ENCODE measurements around the gene HPSE2. TPM values are rescaled to one million over a fixed set of nuclear protein-coding genes. Genes with fewer than 3 reads are reported as not detected.
A peak's percentile ranks its signal among the peaks of the same experiment; 100 is the strongest.

The HPSE2 gene
- total RNA-seq, 1 experiment from 2014 or later = not detected

GRCh38 chr10:98416606-98417388, 818.9 kb downstream of the HPSE2 start:
- Histone ChIP-seq H3K36me3 (ENCODE audit: low read depth) (no peaks in the 10 kb centered on the region), H3K4me3 (no peak overlapping the region), H2AFZ (no peak overlapping the region), H3K4me2 (no peak overlapping the region), H3K4me1 (replicated peaks; ENCODE audit: insufficient read depth) (peaks cover 9% of the 10 kb centered on the region), H3K9me3 (ENCODE audit: insufficient read depth, low read depth) (no peaks in the 10 kb centered on the region), H3K9me2 (ENCODE audit: insufficient read depth) (no peaks in the 10 kb centered on the region), H4K20me1 (ENCODE audit: insufficient read depth) (no peaks in the 10 kb centered on the region), H3F3A (ENCODE audit: insufficient read depth, low read depth) (no peaks in the 10 kb centered on the region), H3K27me3 (ENCODE audit: insufficient read depth, low read depth) (no peaks in the 10 kb centered on the region), H3K27ac (no peak overlapping the region), H3K79me2 (ENCODE audit: low read depth) (peaks cover 10% of the 10 kb centered on the region)
- intact Hi-C loops (cut with micrococcal nuclease; ENCODE audit: unreplicated experiment) = loop anchor here (5.0 kb wide), 1 partner anchor 104 kb away; no protein-coding TSS in a partner anchor
- CTCF ChIA-PET = no interaction called here
- TF ChIP-seq EZH2 (IDR thresholded peaks at IDR 0.05; ENCODE audit: low read depth) = no peak
- TF ChIP-seq, protein P1, sequence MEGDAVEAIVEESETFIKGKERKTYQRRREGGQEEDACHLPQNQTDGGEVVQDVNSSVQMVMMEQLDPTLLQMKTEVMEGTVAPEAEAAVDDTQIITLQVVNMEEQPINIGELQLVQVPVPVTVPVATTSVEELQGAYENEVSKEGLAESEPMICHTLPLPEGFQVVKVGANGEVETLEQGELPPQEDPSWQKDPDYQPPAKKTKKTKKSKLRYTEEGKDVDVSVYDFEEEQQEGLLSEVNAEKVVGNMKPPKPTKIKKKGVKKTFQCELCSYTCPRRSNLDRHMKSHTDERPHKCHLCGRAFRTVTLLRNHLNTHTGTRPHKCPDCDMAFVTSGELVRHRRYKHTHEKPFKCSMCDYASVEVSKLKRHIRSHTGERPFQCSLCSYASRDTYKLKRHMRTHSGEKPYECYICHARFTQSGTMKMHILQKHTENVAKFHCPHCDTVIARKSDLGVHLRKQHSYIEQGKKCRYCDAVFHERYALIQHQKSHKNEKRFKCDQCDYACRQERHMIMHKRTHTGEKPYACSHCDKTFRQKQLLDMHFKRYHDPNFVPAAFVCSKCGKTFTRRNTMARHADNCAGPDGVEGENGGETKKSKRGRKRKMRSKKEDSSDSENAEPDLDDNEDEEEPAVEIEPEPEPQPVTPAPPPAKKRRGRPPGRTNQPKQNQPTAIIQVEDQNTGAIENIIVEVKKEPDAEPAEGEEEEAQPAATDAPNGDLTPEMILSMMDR (conservative IDR thresholded peaks at IDR 0.05) = no peak
- no TSS peak for BruUV-seq (replicated peaks)
- DNase-seq = no peak
- POLR2A ChIA-PET (ENCODE audit: unreplicated experiment) = no interaction called here

DNA sequence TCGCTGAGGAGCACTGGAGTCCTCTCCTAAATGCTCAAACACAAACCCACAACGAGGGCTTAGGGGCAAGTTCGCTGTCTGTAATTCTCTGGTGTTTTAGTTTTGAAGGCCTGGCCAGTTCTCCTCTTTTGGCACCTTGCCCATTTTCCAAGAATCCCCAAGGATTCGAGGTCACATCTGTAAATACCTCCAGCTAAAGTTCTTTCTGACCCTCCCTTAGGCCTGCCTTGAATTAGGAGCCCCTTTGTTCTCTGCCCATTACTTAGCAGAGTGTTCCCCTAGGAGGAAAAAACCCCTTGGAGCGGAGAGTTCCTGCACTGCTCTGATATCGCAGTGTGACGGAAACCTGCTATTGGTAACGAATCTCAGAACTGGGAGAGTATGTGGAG, 819.9 kb downstream of the HPSE2 start:
- no TSS peak for BruUV-seq (replicated peaks)
- no peak for DNase-seq
- intact Hi-C loops (cut with micrococcal nuclease; ENCODE audit: unreplicated experiment) = loop anchor here (1.0 to 5.0 kb wide), 2 partner anchors 52 to 103 kb away; no protein-coding TSS in a partner anchor
- H3K9me3 ChIP-seq (ENCODE audit: insufficient read depth, low read depth) = no peaks in the 10 kb centered on the region
- POLR2A ChIA-PET (ENCODE audit: unreplicated experiment) = no interaction called here
- no peaks in the 10 kb centered on the region for H3K27me3 ChIP-seq (ENCODE audit: insufficient read depth, low read depth)
- H3K4me1 ChIP-seq (replicated peaks; ENCODE audit: insufficient read depth) = peaks cover 9% of the 10 kb centered on the region
- H3F3A ChIP-seq (ENCODE audit: insufficient read depth, low read depth) = no peaks in the 10 kb centered on the region
- TF ChIP-seq, protein P1 (conservative IDR thresholded peaks at IDR 0.05) = no peak
- no peak for TF ChIP-seq EZH2 (IDR thresholded peaks at IDR 0.05; ENCODE audit: low read depth)
- H3K4me3 ChIP-seq = no peak overlapping the region
- H3K4me2 ChIP-seq = peak overlapping the region; percentile 88; the same call in 1 of the 2 replicates
- no peaks in the 10 kb centered on the region for H4K20me1 ChIP-seq (ENCODE audit: insufficient read depth)
- no peaks in the 10 kb centered on the region for H3K36me3 ChIP-seq (ENCODE audit: low read depth)
- no peaks in the 10 kb centered on the region for H3K9me2 ChIP-seq (ENCODE audit: insufficient read depth)
- H2AFZ ChIP-seq = no peak overlapping the region
- CTCF ChIA-PET = no interaction called here
- H3K79me2 ChIP-seq (ENCODE audit: low read depth) = peaks cover 10% of the 10 kb centered on the region
- H3K27ac ChIP-seq = no peak overlapping the region

DNA sequence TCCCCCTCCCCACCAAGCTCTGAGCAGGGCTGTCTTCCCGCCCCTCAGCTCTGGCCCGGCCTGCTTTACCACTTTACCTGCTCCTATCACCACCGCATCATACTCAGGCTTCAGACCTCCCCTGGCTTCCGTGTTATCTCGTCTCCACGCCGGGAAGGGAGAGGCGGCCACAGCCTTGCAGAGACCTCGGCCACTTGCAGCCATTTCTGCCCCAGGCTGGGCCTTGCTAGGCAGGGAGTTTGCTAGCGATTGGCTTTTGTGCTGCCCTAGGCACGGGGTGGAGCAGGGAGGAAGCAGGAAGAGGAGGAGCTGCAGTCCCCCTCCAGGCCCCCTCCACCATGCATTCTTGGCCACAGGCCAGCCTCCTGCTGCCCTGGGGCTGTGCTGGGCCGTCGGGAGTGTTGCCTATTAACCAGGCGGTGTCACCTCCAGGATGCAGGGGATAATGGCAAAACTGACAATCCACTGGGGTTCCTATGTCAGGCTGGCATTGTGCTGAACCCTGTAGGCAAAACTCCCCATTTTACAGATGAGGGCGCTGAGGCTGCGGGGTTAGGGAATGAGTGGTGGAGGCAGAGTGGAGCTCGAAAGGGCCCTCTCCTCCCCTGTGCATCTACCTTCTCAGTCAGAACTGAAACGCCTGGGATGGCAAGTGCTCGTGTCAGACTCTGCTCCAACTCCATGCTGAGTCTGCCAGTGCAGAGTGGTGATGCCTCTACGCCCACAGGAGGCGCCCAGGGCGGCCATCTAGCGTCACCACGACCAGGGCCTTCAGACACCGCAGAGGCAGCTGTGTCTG, 820.5 kb downstream of the HPSE2 start, which contains the start of gene PYROXD2:
PYROXD2 (minus strand) TSS at position 251 of the 799 bp plus-strand sequence; CDS start at position 204, 47 bp downstream.
- ChIA-PET CTCF (no interaction called here), POLR2A (ENCODE audit: unreplicated experiment) (no interaction called here)
- Histone ChIP-seq H3K4me3 (peak within 1 kb of the TSS; percentile 78), H3K4me1 (replicated peaks; ENCODE audit: insufficient read depth) (peaks cover 9% of the 10 kb centered on the region), H3K4me2 (peak within 1 kb of the TSS; percentile 88), H3K79me2 (ENCODE audit: low read depth) (peaks cover 10% of the 10 kb centered on the region), H3K9me3 (ENCODE audit: insufficient read depth, low read depth) (no peaks in the 10 kb centered on the region), H3K36me3 (ENCODE audit: low read depth) (no peaks in the 10 kb centered on the region), H3K27ac (peak within 1 kb of the TSS; percentile 37; the same call in 1 of the 2 replicates), H3K27me3 (ENCODE audit: insufficient read depth, low read depth) (no peaks in the 10 kb centered on the region), H3K9me2 (ENCODE audit: insufficient read depth) (no peaks in the 10 kb centered on the region), H3F3A (ENCODE audit: insufficient read depth, low read depth) (no peaks in the 10 kb centered on the region), H4K20me1 (ENCODE audit: insufficient read depth) (no peaks in the 10 kb centered on the region), H2AFZ (0 out of 2 replicates have a peak within 1 kb of the TSS, but pooled peaks have one; percentile 58)
- peak; percentile 81 to 86 for DNase-seq
- TF ChIP-seq, protein P1 (conservative IDR thresholded peaks at IDR 0.05) = no peak
- no peak for TF ChIP-seq EZH2 (IDR thresholded peaks at IDR 0.05; ENCODE audit: low read depth)
- BruUV-seq (replicated peaks) = no TSS peak
- intact Hi-C loops (cut with micrococcal nuclease; ENCODE audit: unreplicated experiment) = loop anchor here (1.0 to 5.0 kb wide), 2 partner anchors 52 to 103 kb away; no protein-coding TSS in a partner anchor

Measured in PC-9 (cell line).